CD1c-positive myeloid dendritic cell (primary cell): ENCODE data around the gene THBD.

ENCODE experiments used
- DNase-seq: peaks from one replicate; pipeline ENCODE4 v3.0.0-alpha.2; 2016; ENCODE audit errors: extremely low spot score

Gene THBD

GRCh38 chr20:23061734-23062561 lies 12.5 kb upstream of the THBD start:
- peak; percentile 42 for DNase-seq

GRCh38 chr20:23061262-23061661 lies 11.8 kb upstream of the THBD start:
- DNase-seq = no peak

GRCh38 chr20:23060629-23061028 lies 11.2 kb upstream of the THBD start:
- no peak for DNase-seq

- DNase-seq = peak; percentile 28
Observed at GRCh38 chr20:23059846-23060245, 10.4 kb upstream of the THBD start.

- DNase-seq = no peak
Observed at GRCh38 chr20:23059001-23059400, 9.5 kb upstream of the THBD start.

GRCh38 chr20:23058240-23058639 lies 8.8 kb upstream of the THBD start:
- no peak for DNase-seq

- no peak for DNase-seq
Observed at GRCh38 chr20:23052904-23053303, 3.4 kb upstream of the THBD start.

GRCh38 chr20:23050847-23051627 lies 1.6 kb upstream of the THBD start:
- peak; percentile 92 for DNase-seq

- DNase-seq = peak; percentile 56
Observed at GRCh38 chr20:23050076-23050838, 785 bp upstream of the THBD start.

- DNase-seq = peak; percentile 69
Observed at GRCh38 chr20:23048283-23049200, 930 bp downstream of the THBD start.

GRCh38 chr20:23047738-23048214 lies 1.7 kb downstream of the THBD start:
- DNase-seq = no peak

- DNase-seq = no peak
Observed at GRCh38 chr20:23047001-23047737, 2.3 kb downstream of the THBD start.

- DNase-seq = no peak
Observed at GRCh38 chr20:23046431-23046830, 3.0 kb downstream of the THBD start.

- no peak for DNase-seq
Observed at GRCh38 chr20:23043376-23043775, 6.1 kb downstream of the THBD start.

- DNase-seq = no peak
Observed at GRCh38 chr20:23042270-23042669, 7.2 kb downstream of the THBD start.

GRCh38 chr20:23039885-23040508 lies 9.5 kb downstream of the THBD start:
- DNase-seq = no peak

- DNase-seq = no peak
Observed at GRCh38 chr20:23039136-23039875, 10.2 kb downstream of the THBD start.

- no peak for DNase-seq
Observed at GRCh38 chr20:23037017-23037481, 12.4 kb downstream of the THBD start.

GRCh38 chr20:23036371-23036770 lies 13.1 kb downstream of the THBD start:
- DNase-seq = no peak
